Endodermal cell (in vitro differentiated cells): ENCODE data around the gene NBL1. TPM values are rescaled to one million over a fixed set of nuclear protein-coding genes. Genes with fewer than 3 reads are reported as not detected.

Experiments used
- DNase-seq: peaks from one replicate; pipeline ENCODE4 v3.0.0-alpha.2; 2017
- H3K27ac ChIP-seq: 2 replicates; pipeline ENCODE4 v1.5.1; 2013; ENCODE audit warnings: mild to moderate bottlenecking, low read depth, low read length, moderate library complexity
- H3K27me3 ChIP-seq: 2 replicates; pipeline ENCODE4 v1.6.1; 2013; ENCODE audit warnings: mild to moderate bottlenecking, low read length, moderate library complexity; ENCODE audit not compliant: insufficient read depth, control insufficient read depth, poor library complexity, severe bottlenecking
- H3K36me3 ChIP-seq: 2 replicates; pipeline ENCODE4 v1.7.0; 2013; ENCODE audit warnings: mild to moderate bottlenecking, low read length, moderate library complexity; ENCODE audit not compliant: control insufficient read depth, insufficient read depth
- H3K4me1 ChIP-seq: one replicate; pipeline ENCODE4 v1.7.0; 2013; ENCODE audit warnings: low read length; ENCODE audit not compliant: control insufficient read depth, insufficient read depth
- H3K4me3 ChIP-seq: 2 replicates; pipeline ENCODE4 v1.5.1; 2013; ENCODE audit warnings: mild to moderate bottlenecking, low read length, moderate library complexity
- H3K9ac ChIP-seq: 2 replicates; pipeline ENCODE4 v1.6.1; 2013; ENCODE audit warnings: mild to moderate bottlenecking, low read length, moderate library complexity; ENCODE audit not compliant: poor library complexity, severe bottlenecking; ENCODE audit errors: extremely low read depth
- H3K9me3 ChIP-seq: 2 replicates; pipeline ENCODE4 v1.6.1; 2013; ENCODE audit warnings: mild to moderate bottlenecking, low read length, moderate library complexity; ENCODE audit not compliant: control insufficient read depth
- H3K27ac Mint-ChIP-seq: 2 replicates; pipeline ENCODE4 v1.8.0; 2020; ENCODE audit warnings: mixed read lengths
- H3K27me3 Mint-ChIP-seq: 2 replicates; pipeline ENCODE4 v1.8.0; 2021; ENCODE audit warnings: mild to moderate bottlenecking, mixed read lengths; ENCODE audit not compliant: insufficient read depth
- H3K36me3 Mint-ChIP-seq: 2 replicates; pipeline ENCODE4 v1.8.0; 2020; ENCODE audit warnings: low read depth, mixed read lengths
- H3K4me1 Mint-ChIP-seq: 2 replicates; pipeline ENCODE4 v1.8.0; 2020; ENCODE audit warnings: mixed read lengths
- H3K4me3 Mint-ChIP-seq: 2 replicates; pipeline ENCODE4 v1.8.0; 2020; ENCODE audit warnings: mild to moderate bottlenecking, moderate library complexity, mixed read lengths
- H3K9me3 Mint-ChIP-seq: 2 replicates; pipeline ENCODE4 v1.8.0; 2020; ENCODE audit warnings: mild to moderate bottlenecking, mixed read lengths
- CTCF ChIP-seq: fragments of 200-600 bp; sonication (generic); conservative IDR thresholded peaks from 2 replicates; pipeline ENCODE4 v1.5.0; 2021; ENCODE audit warnings: antibody characterized with exemption, mild to moderate bottlenecking
- WGBS, 2 experiments: methylation state at CpG; one replicate each; pipeline versions ENCODE4 v1.1.5 to v1.1.7; 2013; ENCODE audit warnings: missing lambda C conversion rate in 2 of 2, mixed read lengths in 1 of 2; ENCODE audit not compliant: insufficient coverage in 1 of 2, insufficient read length in 1 of 2; 5-methylcytosine and 5-hydroxymethylcytosine counted together
- total RNA-seq, 2 donors: library from RNA; stranded (reverse); fragmentation: NEBNext Ultra II Directional in 1 of 2; extraction: Animal tissue kit (Norgen Biotek cat#: 25700) in 1 of 2; gene quantifications; 2 replicates in 1 of 2; 3 replicates in 1 of 2; pipeline ENCODE4 v1.2.1, GENCODE V29; 2021

NBL1 gene
- total RNA-seq, 2 donors from 2014 or later: 13.7 to 32.4 TPM

- H3K27ac ChIP-seq: no peak overlapping the region
- DNase-seq: peak; percentile 80
- Mint-ChIP-seq H3K27me3 (peaks cover 43% of the 10 kb centered on the region), H3K9me3 (no peaks in the 10 kb centered on the region), H3K36me3 (peaks cover 2% of the 10 kb centered on the region), H3K4me3 (peak overlapping the region; percentile 86), H3K27ac (peak overlapping the region; percentile 86), H3K4me1 (peaks cover 27% of the 10 kb centered on the region)
- WGBS, 2 experiments: 1 to 2% methylated on average over 48 to 71 of the region's 71 CpGs
- H3K9ac ChIP-seq: peak overlapping the region; percentile 82
- no peaks in the 10 kb centered on the region for H3K36me3 ChIP-seq
- peaks cover 13% of the 10 kb centered on the region for H3K27me3 ChIP-seq
- no peaks in the 10 kb centered on the region for H3K9me3 ChIP-seq
- no peak for TF ChIP-seq CTCF
- peaks cover 11% of the 10 kb centered on the region for H3K4me1 ChIP-seq
- peak overlapping the region; percentile 86 for H3K4me3 ChIP-seq
These were observed 735 bp downstream of the NBL1 start for GRCh38 chr1:19644681-19645410.

DNA sequence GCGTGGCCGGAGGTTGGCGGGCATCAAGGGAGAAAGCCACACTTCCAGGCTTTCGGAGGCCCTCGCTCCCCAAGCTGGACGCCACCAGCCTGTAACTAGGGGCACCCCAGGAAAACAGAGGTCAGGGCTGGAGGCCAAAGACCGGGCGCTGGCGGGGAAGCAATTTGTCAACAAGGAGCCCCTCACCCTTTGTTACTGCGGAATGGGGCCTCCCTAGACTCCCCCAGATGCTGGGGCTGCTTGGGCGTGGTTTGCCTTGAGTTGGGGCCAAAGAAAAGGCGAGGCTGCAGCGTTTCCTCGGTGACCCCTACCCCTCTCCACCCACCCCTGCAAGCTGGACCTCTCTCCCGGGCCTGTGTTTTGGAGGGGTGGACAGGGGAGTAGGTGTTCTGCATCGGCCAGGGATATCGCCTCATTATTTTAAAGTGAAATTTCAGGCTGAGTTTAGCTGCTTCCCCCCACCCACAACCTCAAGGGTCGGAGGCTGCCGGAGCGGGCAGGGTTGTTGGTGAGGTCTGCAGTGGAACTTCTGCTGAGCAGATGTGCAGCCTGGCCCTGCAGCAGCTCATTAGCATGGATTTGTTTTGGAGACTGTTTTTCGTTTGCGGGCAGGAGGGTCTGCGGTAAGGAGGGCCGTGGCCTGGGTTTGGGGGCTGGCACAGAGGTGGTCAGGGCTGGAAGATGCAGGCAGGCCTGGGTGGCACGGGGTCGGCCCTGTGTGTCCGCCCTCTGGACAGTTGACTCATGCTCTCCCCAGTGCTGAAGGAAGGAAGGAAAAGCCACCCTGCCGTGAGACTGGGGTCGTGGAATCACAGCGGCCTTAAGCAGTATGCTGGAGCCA, 1.5 kb downstream of the NBL1 start:
- peak; percentile 56 for DNase-seq
- H3K4me1 ChIP-seq: peaks cover 8% of the 10 kb centered on the region
- 64 to 65% methylated on average over 16 to 24 of the region's 30 CpGs for WGBS, 2 experiments
- Mint-ChIP-seq H3K27ac (no peak overlapping the region), H3K4me1 (peaks cover 20% of the 10 kb centered on the region), H3K4me3 (peak overlapping the region; percentile 86), H3K9me3 (no peaks in the 10 kb centered on the region), H3K36me3 (peaks cover 2% of the 10 kb centered on the region), H3K27me3 (peaks cover 43% of the 10 kb centered on the region)
- TF ChIP-seq CTCF: no peak
- peaks cover 13% of the 10 kb centered on the region for H3K27me3 ChIP-seq
- H3K9me3 ChIP-seq: no peaks in the 10 kb centered on the region
- H3K27ac ChIP-seq: no peak overlapping the region
- H3K36me3 ChIP-seq: no peaks in the 10 kb centered on the region
- H3K4me3 ChIP-seq: peak overlapping the region; percentile 86
- peak overlapping the region; percentile 82 for H3K9ac ChIP-seq

DNA sequence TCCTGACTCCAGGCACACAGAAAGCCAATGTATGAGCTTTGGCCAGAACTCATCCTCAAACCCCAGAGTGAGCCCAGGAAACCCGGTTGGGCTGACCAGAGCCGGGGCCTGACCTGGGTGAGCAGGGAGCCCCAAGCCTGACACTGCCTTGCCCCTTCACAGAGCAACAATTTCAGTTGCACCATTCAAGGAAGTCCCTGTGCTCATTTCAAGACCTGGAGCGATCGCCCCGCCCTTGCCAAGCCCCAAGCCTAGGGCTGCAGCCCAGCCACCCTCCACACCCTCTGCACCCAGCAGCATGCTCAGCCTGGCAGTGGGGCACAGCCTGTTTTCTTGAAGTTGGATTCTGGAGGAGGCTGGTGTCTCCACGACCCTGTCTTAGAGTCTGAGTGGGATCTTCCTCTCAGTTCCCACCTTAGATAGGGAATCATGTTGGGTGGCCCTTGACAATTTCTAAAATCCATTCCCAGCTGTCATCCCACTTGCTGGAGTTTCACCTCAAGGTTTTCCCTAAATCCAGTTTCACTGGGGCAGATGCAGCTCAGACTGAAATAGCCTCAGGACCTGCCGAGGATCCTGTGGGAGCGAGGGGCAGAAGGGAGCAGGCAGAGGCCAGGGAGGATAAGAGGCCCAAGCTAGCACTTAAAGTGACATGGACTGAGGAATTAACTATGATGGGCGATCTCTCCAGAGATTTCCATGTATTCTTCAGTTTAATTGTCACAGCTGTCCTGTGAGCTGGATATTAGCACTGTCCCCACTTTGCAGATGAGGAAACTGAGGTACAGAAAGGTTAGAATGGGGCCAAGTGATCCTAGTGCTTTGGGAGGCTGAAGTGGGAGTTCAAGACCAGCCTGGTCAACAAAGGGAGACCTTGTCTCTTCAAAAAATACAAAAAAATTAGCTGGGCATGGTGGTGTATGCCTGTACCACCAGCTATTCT, 2.5 kb downstream of the NBL1 start:
- H3K36me3 ChIP-seq: no peaks in the 10 kb centered on the region
- H3K9me3 ChIP-seq: no peaks in the 10 kb centered on the region
- no peak overlapping the region for H3K27ac ChIP-seq
- H3K4me3 ChIP-seq: peak overlapping the region; percentile 86
- Mint-ChIP-seq H3K36me3 (peaks cover 2% of the 10 kb centered on the region), H3K27ac (no peak overlapping the region), H3K27me3 (peaks cover 33% of the 10 kb centered on the region), H3K4me3 (no peak overlapping the region), H3K9me3 (no peaks in the 10 kb centered on the region), H3K4me1 (peaks cover 13% of the 10 kb centered on the region)
- peaks cover 13% of the 10 kb centered on the region for H3K27me3 ChIP-seq
- no peak for TF ChIP-seq CTCF
- peaks cover 6% of the 10 kb centered on the region for H3K4me1 ChIP-seq
- no peak overlapping the region for H3K9ac ChIP-seq
- DNase-seq: no peak
- 94% methylated on average over 5 to 9 of the region's 9 CpGs for WGBS, 2 experiments
